Raji (cell line): Measurements from ENCODE around the gene TENT4B.

Experiments used
- POLR2A ChIP-seq: IDR thresholded peaks from 2 replicates; pipeline ENCODE4 v1.6.1; 2011; ENCODE audit warnings: low read depth, low read length, control low read depth; ENCODE audit not compliant: insufficient read depth

The TENT4B gene

GRCh38 chr16:50146479-50147435 is 6.3 kb upstream of the TENT4B start:
- TF ChIP-seq POLR2A, result no peak

- TF ChIP-seq POLR2A, result no peak
Observed at GRCh38 chr16:50151322-50151721, 1.8 kb upstream of the TENT4B start.

GRCh38 chr16:50151756-50152155 is 1.4 kb upstream of the TENT4B start:
- TF ChIP-seq POLR2A, result no peak

- TF ChIP-seq POLR2A, result no peak
Observed at GRCh38 chr16:50152351-50152806, 727 bp upstream of the TENT4B start.

GRCh38 chr16:50153596-50154419 is 702 bp downstream of the TENT4B start:
- no peak for TF ChIP-seq POLR2A

GRCh38 chr16:50154420-50154950 is 1.4 kb downstream of the TENT4B start:
- no peak for TF ChIP-seq POLR2A

GRCh38 chr16:50155925-50156324 is 2.8 kb downstream of the TENT4B start:
- TF ChIP-seq POLR2A, result no peak

GRCh38 chr16:50156590-50156989 is 3.5 kb downstream of the TENT4B start:
- TF ChIP-seq POLR2A, result no peak

GRCh38 chr16:50160495-50161164 is 7.5 kb downstream of the TENT4B start:
- TF ChIP-seq POLR2A, result no peak

GRCh38 chr16:50161950-50162349 is 8.8 kb downstream of the TENT4B start:
- TF ChIP-seq POLR2A, result no peak

- no peak for TF ChIP-seq POLR2A
Observed at GRCh38 chr16:50165473-50165872, 12.4 kb downstream of the TENT4B start.

- no peak for TF ChIP-seq POLR2A
Observed at GRCh38 chr16:50166511-50167500, 13.7 kb downstream of the TENT4B start.

- no peak for TF ChIP-seq POLR2A
Observed at GRCh38 chr16:50167556-50167955, 14.4 kb downstream of the TENT4B start.
